CD14-positive monocyte (primary cell): ENCODE measurements around the gene EPB41L2. TPM values are rescaled to one million over a fixed set of nuclear protein-coding genes. Genes with fewer than 3 reads are reported as not detected.

Experiments used
- DNase-seq, 3 donors: peaks; one replicate each; pipeline ENCODE4 v3.0.0-alpha.2; 2011 to 2022
- H2AFZ ChIP-seq: 2 replicates; pipeline ENCODE4 v1.6.0; 2012; ENCODE audit warnings: mild to moderate bottlenecking, low read depth, low read length, inconsistent platforms; ENCODE audit not compliant: insufficient read depth, poor library complexity, severe bottlenecking
- H3K27ac ChIP-seq, 2 donors: 1 replicate in 1 of 2; 2 replicates in 1 of 2; pipeline ENCODE4 v1.5.1; 2012 to 2013; ENCODE audit warnings: low read length in 2 of 2, control low read depth in 1 of 2, inconsistent platforms in 1 of 2, low read depth in 1 of 2, mild to moderate bottlenecking in 1 of 2
- H3K27me3 ChIP-seq, 2 donors: one replicate each; pipeline versions ENCODE4 v1.6.0 to v1.6.1; 2011 to 2013; ENCODE audit warnings: low read length in 2 of 2; ENCODE audit not compliant: control insufficient read depth in 2 of 2, insufficient read depth in 2 of 2
- H3K36me3 ChIP-seq, 2 donors: replicated peaks in 1 of 2; 1 replicate in 1 of 2; 2 replicates in 1 of 2; pipeline versions ENCODE4 v1.5.1 to v1.6.1; 2012 to 2013; ENCODE audit warnings: low read length in 2 of 2, control low read depth in 1 of 2, inconsistent platforms in 1 of 2, mild to moderate bottlenecking in 1 of 2; ENCODE audit not compliant: insufficient read depth in 2 of 2, control insufficient read depth in 1 of 2
- H3K4me1 ChIP-seq, 2 donors: 1 replicate in 1 of 2; 2 replicates in 1 of 2; pipeline versions ENCODE4 v1.5.1 to v1.6.1; 2012 to 2013; ENCODE audit warnings: low read length in 2 of 2, control low read depth in 1 of 2, inconsistent platforms in 1 of 2, mild to moderate bottlenecking in 1 of 2, moderate library complexity in 1 of 2; ENCODE audit not compliant: insufficient read depth in 2 of 2, control insufficient read depth in 1 of 2
- H3K4me2 ChIP-seq: replicated peaks from 2 replicates; pipeline ENCODE3; 2012; ENCODE audit warnings: low read length, moderate library complexity, mild to moderate bottlenecking; ENCODE audit not compliant: poor library complexity, severe bottlenecking; ENCODE audit errors: extremely low read depth
- H3K4me3 ChIP-seq, 3 experiments: fragments of 200-600 bp in 1 of 3; sonication (generic) in 1 of 3; replicated peaks in 1 of 3; 1 replicate in 2 of 3; 2 replicates in 1 of 3; pipeline ENCODE4 v1.5.1; 2011 to 2013; ENCODE audit warnings: low read length in 3 of 3, mild to moderate bottlenecking in 3 of 3, control low read depth in 2 of 3, low read depth in 2 of 3, inconsistent platforms in 1 of 3, moderate library complexity in 1 of 3
- H3K79me2 ChIP-seq: 2 replicates; pipeline ENCODE4 v1.6.0; 2012; ENCODE audit warnings: mild to moderate bottlenecking, control low read depth, inconsistent platforms, low read length, moderate library complexity; ENCODE audit not compliant: insufficient read depth
- H3K9ac ChIP-seq: 2 replicates; pipeline ENCODE4 v1.6.0; 2017; ENCODE audit warnings: low read length, mild to moderate bottlenecking; ENCODE audit not compliant: insufficient read depth, poor library complexity, severe bottlenecking
- H3K9me3 ChIP-seq, 2 donors: replicated peaks in 1 of 2; 1 replicate in 1 of 2; 2 replicates in 1 of 2; pipeline versions ENCODE4 v1.5.1 to v1.6.1; 2012 to 2013; ENCODE audit warnings: low read length in 2 of 2, control low read depth in 1 of 2; ENCODE audit not compliant: control insufficient read depth in 1 of 2, insufficient read depth in 1 of 2
- H4K20me1 ChIP-seq: 2 replicates; pipeline ENCODE4 v1.6.0; 2012; ENCODE audit warnings: mild to moderate bottlenecking, low read length, control low read depth, moderate library complexity; ENCODE audit not compliant: insufficient read depth
- H3K27ac Mint-ChIP-seq, 7 donors: one replicate each; pipeline ENCODE4 v1.8.0; 2020; ENCODE audit warnings: mild to moderate bottlenecking in 7 of 7, mixed read lengths in 7 of 7, moderate library complexity in 6 of 7, inconsistent platforms in 2 of 7
- H3K27me3 Mint-ChIP-seq, 3 donors: one replicate each; pipeline ENCODE4 v1.8.0; 2021 to 2022; ENCODE audit warnings: low read depth in 3 of 3, mild to moderate bottlenecking in 3 of 3, mixed read lengths in 3 of 3, moderate library complexity in 3 of 3, inconsistent platforms in 1 of 3
- H3K36me3 Mint-ChIP-seq, 2 donors: one replicate each; pipeline ENCODE4 v1.8.0; 2020; ENCODE audit warnings: mixed read lengths in 2 of 2, inconsistent platforms in 1 of 2, mild to moderate bottlenecking in 1 of 2
- H3K4me1 Mint-ChIP-seq: one replicate; pipeline ENCODE4 v1.8.0; 2020; ENCODE audit warnings: mild to moderate bottlenecking, mixed read lengths
- H3K4me3 Mint-ChIP-seq, 2 donors: one replicate each; pipeline ENCODE4 v1.8.0; 2020; ENCODE audit warnings: mild to moderate bottlenecking in 2 of 2, mixed read lengths in 2 of 2, moderate library complexity in 1 of 2
- H3K9me3 Mint-ChIP-seq, 7 donors: one replicate each; pipeline ENCODE4 v1.8.0; 2020 to 2022; ENCODE audit warnings: mixed read lengths in 7 of 7, mild to moderate bottlenecking in 6 of 7, moderate library complexity in 6 of 7, inconsistent platforms in 2 of 7
- WGBS: methylation state at CpG from one replicate; pipeline ENCODE4 v1.1.5; 2013; ENCODE audit warnings: missing lambda C conversion rate; ENCODE audit not compliant: insufficient coverage; 5-methylcytosine and 5-hydroxymethylcytosine counted together
- intact Hi-C, 2 donors: fragments of 100-400 bp; cut with micrococcal nuclease; formaldehyde crosslinking; loops; one replicate each; pipeline versions ENCODE4 v1.15.0 to v1.15.1; 2023
- polyA plus RNA-seq, 3 donors: library from polyadenylated mRNA; depleted of rRNA in 1 of 3; unstranded in 2 of 3; stranded (reverse) in 1 of 3; fragments of 300-500 nt in 2 of 3; fragments of >200 nt in 1 of 3; fragmentation: Illumina TruSeq in 2 of 3; gene quantifications; 1 replicate in 2 of 3; 2 replicates in 1 of 3; pipeline ENCODE4 v1.2.3, GENCODE V29; 2012 to 2021
- TF ChIP-seq, protein P1 (sequence below): fragments of 200-600 bp; IDR thresholded peaks from one replicate; pipeline ENCODE4 v1.8.0; 2022; ENCODE audit warnings: antibody characterized with exemption, mild to moderate bottlenecking

The EPB41L2 gene
- polyA plus RNA-seq, 3 donors: 3.4 to 7.2 (median 4.6) TPM

DNA sequence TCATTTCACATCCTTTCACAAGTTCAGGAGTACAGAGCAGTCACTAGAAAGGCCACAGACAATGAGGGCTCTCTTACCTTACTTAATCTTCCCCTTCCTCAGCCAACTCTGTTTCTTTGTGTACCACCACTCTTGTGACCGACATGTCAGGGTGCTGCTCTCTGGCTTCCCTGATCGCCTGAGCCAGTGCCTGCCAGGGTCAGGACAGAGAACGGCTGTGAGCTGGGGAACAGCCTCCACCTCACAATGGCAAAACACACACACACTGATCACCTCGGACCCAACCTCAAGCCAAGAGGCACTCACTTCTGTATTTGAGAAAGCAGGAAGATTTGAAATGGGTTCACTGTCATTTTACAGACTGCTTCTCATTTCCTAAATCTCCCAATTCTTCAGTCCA, 205.0 kb downstream of the EPB41L2 start:
- Histone ChIP-seq H3K9ac (no peak overlapping the region), H3K4me1 (no peaks in the 10 kb centered on the region), H3K4me3 (no peak overlapping the region), H3K79me2 (no peaks in the 10 kb centered on the region), H3K36me3 (no peaks in the 10 kb centered on the region), H3K27me3 (no peaks in the 10 kb centered on the region), H2AFZ (no peak overlapping the region), H3K4me2 (no peak overlapping the region), H4K20me1 (no peaks in the 10 kb centered on the region), H3K27ac (no peak overlapping the region), H3K9me3 (no peaks in the 10 kb centered on the region)
- Mint-ChIP-seq H3K36me3 (peaks cover 0 to 7% of the 10 kb centered on the region in 2 donors), H3K4me1 (no peaks in the 10 kb centered on the region), H3K27me3 (no peaks in the 10 kb centered on the region), H3K9me3 (peaks cover 0 to 2% (median 0%) of the 10 kb centered on the region in 7 donors), H3K4me3 (no peak overlapping the region), H3K27ac (no peak overlapping the region)
- 100% methylated on average over 2 of the region's 4 CpGs for WGBS
- intact Hi-C loops: no loop called here
- DNase-seq: no peak
- TF ChIP-seq, protein P1, sequence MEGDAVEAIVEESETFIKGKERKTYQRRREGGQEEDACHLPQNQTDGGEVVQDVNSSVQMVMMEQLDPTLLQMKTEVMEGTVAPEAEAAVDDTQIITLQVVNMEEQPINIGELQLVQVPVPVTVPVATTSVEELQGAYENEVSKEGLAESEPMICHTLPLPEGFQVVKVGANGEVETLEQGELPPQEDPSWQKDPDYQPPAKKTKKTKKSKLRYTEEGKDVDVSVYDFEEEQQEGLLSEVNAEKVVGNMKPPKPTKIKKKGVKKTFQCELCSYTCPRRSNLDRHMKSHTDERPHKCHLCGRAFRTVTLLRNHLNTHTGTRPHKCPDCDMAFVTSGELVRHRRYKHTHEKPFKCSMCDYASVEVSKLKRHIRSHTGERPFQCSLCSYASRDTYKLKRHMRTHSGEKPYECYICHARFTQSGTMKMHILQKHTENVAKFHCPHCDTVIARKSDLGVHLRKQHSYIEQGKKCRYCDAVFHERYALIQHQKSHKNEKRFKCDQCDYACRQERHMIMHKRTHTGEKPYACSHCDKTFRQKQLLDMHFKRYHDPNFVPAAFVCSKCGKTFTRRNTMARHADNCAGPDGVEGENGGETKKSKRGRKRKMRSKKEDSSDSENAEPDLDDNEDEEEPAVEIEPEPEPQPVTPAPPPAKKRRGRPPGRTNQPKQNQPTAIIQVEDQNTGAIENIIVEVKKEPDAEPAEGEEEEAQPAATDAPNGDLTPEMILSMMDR: no peak

DNA sequence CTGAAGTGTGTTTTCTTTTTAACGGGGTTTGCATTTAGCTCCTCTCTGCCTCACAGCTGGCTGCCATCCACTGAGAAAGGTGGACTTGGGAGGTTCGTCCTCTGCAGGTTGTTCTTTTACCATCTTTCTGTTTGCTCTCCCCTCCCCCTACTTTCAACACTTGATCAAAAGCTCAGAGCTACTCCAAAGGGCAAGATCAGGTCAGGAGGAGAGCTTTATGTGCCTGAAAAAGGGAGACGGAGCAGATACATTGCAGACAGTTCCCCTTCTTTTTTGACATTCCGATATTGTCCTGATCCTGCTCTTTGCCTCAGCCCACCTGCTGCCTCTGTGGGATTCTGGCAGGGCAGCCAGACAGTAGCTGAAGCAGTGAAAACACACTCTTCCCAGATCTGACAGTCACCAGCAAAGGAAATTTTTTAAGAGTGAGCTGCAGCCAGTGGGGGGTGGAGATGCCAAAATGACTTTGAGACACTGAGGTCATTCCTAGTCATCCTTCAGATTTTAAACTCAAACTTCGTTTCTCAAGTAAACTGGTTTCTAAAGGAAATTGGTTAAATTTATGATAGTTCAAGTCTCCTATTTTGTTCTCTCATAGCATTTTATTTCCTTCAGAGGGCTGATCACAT, 209.4 kb downstream of the EPB41L2 start:
- Histone ChIP-seq H3K27ac (no peak overlapping the region), H3K79me2 (no peaks in the 10 kb centered on the region), H3K27me3 (no peaks in the 10 kb centered on the region), H2AFZ (no peak overlapping the region), H4K20me1 (no peaks in the 10 kb centered on the region), H3K9ac (no peak overlapping the region), H3K36me3 (no peaks in the 10 kb centered on the region), H3K4me2 (no peak overlapping the region), H3K4me1 (no peaks in the 10 kb centered on the region), H3K9me3 (no peaks in the 10 kb centered on the region), H3K4me3 (no peak overlapping the region)
- 100% methylated on average over 2 of the region's 5 CpGs for WGBS
- H3K4me3 Mint-ChIP-seq: no peak overlapping the region
- DNase-seq: no peak
- H3K27me3 Mint-ChIP-seq: no peaks in the 10 kb centered on the region
- H3K9me3 Mint-ChIP-seq: peaks cover 0 to 2% (median 0%) of the 10 kb centered on the region in 7 donors
- intact Hi-C loops: no loop called here
- H3K36me3 Mint-ChIP-seq: peaks cover 0 to 7% of the 10 kb centered on the region in 2 donors
- no peaks in the 10 kb centered on the region for H3K4me1 Mint-ChIP-seq
- TF ChIP-seq, protein P1: no peak
- no peak overlapping the region for H3K27ac Mint-ChIP-seq
